GM21717 (cell line): ENCODE results near the gene SYTL3.

Experiments
- ATAC-seq: cut with Tn5 transposase; IDR thresholded peaks from one replicate; pipeline ENCODE4 v1.9.1; 2021; ENCODE audit warnings: mild to moderate bottlenecking, moderate library complexity; ENCODE audit not compliant: unreplicated experiment

SYTL3 gene

DNA sequence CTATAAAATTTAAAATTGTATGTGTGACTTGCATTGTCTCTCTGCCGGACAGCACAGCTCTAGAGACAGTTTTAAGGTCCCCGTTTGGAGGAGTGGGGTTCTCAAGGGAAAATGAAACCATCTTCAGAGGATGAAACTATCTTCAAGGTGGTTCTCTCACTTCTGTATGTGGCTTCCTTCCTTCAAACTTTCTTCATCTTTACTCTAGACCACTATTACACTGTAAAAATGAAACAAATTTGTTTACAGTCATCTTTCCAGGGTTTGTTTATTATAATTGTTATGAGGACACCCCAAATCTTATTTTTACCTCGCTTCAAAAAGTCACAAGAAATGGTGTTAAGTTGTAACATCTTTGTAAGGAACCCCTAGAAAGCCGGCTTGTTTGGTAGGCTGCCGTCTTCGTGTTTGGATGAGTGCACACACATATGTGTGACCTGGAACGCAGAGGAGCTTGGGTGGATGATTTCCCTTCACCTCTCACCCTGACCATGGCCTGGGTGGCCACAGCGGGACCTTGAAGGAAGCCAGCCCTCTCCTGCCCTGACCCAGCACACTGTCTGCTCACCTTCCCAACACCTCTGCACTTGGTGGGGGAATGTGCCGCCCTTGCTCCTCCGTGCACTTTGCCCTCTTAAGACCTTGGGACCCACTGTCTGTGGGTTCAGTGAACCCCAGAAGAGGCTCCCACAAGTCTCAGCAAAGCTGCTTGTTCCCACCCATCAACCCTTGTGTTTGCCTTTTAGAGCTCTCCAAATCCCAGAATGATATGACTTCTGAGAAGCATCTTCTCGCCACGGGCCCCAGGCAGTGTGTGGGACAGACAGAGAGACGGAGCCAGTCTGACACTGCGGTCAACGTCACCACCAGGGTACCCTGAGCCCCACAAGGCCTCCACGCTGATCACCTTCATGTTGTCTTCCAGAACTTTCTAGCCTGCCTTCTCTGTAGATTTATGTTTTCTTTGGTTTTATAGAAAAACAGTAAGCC, 67.8 kb downstream of the SYTL3 start:
- peak; percentile 51 for ATAC-seq

DNA sequence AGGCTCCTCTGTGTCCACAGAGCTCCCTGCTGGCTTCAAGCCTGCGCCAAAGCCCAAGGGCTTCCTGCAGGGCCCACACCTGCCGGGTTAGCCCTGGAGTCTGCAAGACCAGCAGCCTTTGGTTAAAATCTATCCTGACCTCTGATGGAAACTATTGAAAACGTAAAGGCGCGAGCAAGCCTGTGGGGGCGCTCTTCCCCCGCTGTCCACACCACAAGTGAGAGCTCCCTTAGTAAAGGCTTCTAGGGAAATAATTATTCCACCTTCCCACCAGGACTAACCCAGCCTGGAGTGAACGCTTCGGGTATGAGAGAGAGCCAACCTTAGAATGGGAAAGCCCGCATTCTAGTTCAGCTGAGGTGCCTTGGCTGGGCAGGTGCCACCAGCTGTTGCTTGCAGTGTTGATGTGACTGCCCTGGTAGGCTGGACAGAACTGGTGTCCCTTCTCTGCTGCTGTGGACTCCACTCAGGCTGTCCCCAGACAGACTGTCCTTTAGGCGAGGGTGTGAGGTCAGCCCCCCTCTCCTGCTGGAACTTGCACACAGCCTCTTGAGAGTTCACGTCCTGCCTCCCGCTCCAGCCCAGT, 68.7 kb downstream of the SYTL3 start:
- ATAC-seq: no peak

DNA sequence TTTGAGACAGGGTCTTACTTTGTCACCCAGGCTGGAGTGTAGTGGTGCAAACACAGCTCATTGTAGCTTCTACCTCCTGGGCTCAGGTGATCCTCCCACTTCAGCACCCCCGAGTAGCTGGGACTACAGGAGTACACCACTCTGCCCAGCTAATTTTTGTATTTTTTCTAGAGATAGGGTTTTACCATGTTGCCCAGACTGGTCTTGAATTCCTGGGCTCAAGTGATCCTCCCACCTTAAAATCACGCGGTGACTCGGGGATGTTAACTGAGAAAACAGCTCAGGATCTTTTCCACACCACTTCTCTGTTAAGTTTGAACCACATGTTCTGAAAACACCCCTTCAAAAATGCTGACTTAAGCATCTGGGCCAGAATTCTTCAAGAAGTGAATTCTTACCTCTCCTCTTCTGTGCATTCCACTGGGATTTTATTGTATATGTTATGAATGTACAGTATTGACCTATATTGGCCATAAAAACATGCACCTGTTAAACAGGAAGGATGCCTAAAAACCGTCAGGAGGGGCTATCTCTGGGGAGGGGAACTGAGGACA, 72.4 kb downstream of the SYTL3 start:
- ATAC-seq: no peak

DNA sequence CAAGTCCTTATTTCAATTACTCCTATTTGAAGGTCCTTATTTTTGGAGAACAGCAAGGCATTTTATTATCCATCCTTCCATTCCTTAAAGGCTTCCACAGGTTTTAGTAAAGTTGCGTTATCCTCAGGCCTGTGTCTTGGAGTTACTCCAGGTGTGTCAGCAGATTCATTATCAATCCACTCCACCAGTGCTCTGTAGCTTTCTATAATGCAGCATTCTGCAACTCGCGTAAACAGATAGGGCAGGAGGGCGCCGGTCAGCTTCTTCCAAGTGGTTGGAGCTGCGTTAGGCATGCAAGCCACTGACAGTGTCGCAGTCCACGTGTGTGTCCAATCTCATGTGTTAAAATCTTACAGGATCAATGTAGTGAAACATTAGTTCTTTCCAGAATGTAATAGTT, 75.8 kb downstream of the SYTL3 start:
- no peak for ATAC-seq

DNA sequence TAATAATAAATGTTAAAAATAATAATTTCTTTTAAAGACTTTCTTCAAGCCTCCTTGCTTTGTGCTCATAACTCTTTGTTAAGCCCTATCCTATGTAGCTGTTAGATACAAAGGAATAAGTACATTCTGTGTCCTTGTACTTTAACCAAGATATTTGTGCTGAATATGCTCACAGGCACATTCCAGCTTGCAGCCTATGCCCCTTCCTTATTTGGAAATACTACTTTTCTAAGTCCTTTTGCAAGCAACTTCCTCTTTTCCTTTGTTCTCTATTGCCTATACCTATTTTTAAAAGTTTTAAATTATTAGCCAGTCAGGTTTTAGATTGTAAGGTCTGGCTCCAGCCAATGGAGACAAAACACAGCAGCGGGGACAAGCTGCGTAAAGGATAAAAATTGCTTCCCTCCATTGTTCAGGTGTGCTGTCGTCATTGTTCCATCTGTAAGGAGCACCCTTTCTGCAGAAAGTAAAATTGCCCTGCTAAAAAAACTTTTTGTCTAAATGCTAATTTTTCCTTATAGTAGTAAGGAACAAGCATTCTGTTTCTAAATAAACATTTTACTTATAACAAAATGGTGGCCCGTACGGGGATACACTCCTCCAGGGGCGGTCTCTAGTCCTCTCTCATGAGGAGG, 80.2 kb downstream of the SYTL3 start:
- no peak for ATAC-seq

DNA sequence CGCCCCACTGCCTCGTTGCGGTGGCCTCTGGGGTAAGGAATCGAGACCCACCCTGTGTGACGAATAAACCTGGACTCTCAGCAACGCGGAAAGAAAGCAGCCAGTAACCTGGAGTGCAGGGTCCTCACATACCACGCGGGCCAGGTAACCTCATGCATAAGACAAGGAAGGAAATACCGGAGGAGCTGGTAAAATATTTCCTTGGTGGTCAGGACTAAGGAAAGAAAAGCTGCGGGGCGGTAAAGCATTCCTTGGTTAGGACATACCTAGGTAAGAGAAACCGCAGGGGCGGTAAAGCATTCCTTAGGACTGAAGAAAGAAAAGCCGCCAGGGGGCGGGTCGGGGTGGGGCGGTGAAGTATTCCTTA, 80.7 kb downstream of the SYTL3 start:
- no peak for ATAC-seq

DNA sequence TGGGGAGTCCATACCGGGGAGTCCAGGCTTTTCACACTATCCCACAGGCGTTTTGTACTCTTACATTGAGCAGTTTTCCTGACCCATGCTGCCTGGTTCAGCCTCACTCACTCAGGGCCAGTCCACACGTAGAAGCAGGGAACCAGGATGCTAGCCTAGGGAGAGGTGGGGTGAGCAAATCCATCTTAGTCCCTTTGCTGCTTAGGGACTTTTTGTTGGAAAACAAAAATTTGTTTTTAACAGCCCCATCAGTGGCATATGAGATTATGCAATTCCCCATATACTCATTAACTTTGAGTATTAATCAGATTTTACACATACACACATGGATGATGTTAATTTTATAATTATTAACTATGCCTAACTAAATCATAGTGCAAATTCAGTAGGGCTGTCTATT, 85.2 kb downstream of the SYTL3 start:
- no peak for ATAC-seq

DNA sequence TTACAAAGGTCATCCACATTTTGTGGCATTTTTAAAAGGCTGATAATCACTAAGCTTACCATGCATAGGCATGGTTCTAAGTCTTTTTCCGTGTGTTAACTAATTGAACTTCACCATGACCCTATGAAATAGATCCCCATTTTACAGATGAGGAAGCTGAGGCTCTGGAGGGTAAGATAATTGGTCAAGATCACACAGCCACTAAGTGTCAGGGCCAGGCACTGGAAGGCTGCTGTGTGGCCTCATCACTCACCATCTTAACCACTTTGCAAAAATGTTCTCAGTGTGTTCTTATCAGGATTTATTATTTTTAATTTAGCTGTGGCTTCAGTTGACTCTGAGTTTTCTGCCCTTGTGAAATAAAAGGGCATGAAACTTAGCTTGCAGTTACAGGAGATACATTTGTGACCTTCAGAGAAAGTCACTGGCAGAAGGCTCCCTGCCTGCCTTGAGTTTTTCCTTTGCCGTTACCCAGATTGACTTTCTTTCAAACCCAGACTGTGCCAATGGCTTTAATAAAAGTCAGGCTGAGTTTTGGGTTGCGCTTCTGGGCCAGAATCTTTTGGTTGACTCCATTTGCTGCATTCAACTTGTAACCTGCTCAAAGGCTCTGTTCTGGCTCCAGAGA, 87.3 kb downstream of the SYTL3 start:
- ATAC-seq: no peak

DNA sequence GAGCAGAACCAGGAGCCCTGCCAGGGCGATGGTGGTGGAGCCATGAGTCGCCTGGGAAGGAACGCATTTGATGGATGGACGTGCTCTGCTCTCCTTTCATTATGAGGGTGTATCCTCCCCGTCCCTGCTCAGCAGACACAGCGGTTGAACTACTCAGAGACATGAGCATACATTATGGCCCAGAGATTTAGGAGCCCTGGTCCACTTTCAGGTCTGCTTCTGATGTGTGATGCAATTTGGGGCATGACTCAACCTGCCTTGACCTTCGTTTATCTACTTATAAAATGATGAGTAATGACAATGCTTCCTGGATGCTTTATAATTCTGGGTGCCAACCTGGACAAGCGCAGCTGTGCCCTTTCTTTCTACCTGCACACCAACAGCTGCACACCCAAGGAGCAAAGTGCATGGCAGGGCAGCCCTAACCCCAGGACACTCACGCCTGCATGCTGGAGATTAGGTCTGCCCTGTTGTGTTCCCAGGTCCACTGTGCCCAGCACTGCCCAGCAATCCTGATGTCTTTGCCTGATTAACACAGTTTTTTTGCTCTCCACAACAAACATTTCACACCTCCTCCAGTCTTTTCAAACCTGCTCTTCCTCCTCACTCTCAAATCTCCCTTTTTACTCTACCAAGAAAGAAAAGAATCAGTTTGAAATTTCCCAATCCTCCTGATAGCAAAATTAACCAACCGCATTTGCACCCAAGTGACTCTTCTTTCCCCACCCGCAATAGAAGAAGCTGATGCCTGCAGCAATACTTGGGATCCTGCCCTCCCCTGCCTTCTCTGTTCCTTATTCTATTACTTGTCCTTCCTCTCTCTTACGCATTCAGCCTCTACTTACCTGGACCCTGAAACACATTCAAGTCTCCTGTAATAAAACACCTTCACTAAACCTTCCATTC, 88.1 kb downstream of the SYTL3 start:
- ATAC-seq: no peak

DNA sequence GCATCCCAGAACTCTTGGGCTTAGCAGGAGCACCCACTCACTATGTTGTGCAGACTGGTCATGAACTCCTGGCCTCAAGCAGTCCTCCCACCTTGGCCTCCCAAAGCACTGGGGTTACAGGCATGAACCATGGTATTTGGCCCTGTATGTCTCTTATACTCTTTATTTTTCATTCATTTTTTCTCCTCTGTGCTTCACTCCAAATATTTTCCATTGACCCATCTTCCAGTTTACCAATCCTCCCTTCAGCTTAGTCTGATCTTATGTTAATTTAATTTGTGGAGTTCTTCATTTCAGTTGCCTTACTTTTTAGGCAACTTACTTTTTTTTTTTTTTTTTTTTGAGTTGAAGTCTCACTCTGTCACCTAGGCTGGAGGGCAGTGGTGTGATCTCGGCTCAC, 89.8 kb downstream of the SYTL3 start:
- no peak for ATAC-seq

DNA sequence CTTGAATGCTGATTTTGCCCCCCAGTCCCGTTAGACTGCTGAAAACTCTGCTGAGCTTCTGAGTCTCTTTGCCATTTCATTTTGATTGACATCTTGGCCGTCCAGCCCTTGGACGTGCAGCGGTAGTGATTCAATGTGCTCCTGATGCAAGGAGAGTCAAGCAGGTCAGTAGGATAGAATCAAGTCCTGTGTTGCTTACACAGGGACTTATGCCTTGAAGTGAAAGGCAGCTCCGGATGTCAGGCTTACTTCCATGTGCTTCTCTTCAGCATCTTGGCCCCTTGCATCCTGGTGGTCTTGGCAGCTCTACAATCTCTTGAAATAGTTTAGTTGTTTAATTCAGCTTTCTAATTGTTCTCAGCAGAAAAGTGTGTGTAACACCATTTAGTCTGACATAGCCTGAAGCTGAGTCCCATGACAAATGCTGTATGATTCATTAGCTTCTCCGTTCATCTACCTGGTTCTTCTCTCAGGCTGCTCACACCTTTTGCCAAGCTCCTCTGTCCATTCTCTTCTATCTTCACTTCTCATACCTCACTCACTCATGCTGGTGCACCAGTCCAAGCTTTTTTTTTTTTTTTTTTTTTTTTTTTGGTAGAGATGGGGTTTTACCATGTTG, 93.3 kb downstream of the SYTL3 start:
- ATAC-seq: no peak

DNA sequence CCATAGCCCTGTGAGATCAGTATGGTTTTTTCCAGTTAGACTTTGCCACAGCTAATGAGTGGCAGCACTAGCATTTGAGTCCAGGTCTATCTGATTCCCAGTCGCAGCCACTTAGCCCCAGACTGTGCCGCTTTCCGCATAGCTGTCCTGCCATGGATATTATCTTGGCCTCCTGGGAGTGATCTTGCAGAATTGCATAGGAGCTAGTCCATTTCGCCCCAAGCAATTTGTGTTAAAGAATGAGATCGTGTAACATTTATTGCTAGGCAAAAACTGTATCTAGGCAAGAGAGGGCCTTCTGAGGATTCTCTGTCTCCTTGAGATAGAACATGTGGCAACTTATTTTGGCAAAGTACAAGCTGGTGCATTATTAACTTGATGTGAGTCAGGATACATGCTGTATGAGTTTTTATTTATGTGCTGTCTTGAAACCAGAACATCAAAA, 95.2 kb downstream of the SYTL3 start:
- ATAC-seq: no peak

DNA sequence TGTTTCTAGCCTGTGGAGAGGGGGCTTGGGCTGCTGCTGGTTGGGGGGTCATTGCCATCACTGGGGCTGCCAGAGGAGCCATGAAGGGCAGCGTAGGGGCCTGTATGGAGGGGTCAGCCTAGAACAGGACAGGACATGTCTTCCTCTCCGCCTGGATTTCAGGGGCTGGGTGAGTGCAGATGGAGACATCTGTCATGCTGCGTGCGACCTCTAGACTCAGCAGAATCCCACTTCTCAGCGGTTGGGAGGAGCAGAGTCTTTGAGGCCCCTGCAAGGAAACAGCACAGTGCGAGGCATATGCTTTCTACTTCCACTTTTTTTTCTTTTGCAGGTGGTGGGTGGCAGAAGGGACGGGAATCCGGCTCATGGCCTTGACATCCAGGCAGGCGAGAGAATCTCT, 101.4 kb downstream of the SYTL3 start:
- ATAC-seq: no peak

DNA sequence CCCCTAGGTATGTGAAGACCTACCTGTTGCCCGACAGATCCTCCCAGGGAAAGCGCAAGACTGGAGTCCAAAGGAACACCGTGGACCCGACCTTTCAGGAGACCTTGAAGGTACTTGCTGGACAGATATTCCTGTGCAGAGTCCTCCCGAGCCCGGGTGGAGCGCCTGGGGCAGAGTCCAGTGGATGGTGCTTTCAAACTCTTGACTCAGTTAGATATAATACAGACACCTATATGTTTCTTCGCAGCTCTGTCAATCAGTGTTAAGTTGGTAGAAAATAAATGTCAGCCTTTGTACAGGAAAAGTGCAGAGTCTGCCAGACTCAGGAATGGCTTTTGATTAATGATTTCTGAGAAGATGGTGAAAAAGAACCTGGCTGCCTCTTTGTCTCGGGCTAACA, 102.1 kb downstream of the SYTL3 start:
- no peak for ATAC-seq

DNA sequence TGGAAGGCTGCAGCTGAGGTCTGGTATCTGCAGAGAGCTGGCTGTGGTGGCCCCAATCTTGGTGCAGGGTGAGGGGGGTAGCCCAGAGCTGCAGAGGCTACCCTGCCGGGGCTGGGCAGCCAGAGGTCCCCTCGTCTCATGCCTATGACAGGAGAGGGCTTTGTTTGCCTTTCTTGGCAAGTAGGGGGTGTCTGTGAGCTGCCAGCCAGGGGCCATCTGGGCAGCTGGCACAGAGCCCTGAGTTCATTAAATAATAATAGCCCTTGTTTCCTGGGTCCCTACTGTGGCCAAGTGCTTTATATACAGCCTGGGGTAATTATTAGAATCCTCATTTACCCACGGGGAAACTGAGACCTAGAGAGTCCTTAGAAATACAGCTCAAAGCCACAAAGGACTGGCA, 102.8 kb downstream of the SYTL3 start:
- ATAC-seq: no peak

DNA sequence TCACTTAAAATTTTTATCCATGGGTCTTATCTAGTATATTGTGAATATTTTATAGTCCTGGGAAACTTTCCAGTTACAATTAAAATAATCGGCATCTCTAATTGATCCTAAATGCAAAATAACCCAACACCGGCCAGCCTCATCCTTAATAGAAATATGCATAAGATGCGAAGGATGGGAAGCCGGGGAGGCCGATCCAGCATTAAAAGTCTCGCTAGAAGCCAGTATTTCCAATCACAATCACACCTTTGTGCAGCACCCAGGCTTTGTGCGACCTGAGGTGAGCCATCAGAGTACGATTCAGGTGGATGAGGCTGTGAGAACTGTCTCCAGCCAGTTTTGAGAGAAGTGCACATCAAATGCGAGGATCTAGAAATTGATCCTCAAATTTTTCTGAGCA, 104.0 kb downstream of the SYTL3 start:
- ATAC-seq: no peak

DNA sequence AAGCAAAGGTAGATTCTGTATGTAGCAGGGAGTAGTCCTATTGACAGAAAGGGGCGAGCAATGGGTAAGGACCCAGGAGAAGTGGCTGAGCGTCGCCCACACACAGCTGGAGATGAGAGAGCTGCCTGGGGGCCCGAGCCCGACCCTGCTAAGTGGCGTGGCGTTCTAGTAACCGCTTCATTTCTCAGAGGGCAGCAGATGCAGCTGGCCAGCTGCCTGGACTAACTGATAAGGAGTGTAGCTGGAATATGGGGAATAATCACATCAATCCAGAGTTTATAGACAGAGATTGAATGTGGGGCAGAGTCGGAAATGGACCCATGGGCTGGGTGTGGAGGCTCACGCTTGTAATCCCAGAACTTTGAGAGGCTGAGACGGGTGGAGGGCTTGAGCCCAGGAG, 104.9 kb downstream of the SYTL3 start:
- no peak for ATAC-seq

DNA sequence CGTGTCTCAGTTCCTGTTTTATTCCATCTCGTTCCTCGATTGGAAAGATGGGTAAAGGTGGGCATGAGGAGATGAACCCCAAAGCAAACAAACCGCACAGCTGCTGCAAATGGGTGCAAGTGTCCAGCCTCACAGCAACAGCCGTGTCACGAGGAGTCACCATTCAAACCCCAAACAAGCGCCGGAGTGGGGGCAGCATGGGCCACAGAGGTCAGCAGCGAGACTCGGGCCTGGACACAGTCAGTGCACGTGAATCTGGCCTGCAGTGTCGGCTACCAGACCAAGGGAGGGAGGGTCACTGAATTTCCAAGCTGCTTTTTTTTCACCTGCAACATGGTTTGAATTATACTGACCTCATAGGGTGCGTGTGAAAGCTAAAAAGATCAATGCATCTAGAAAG, 105.8 kb downstream of the SYTL3 start:
- no peak for ATAC-seq

DNA sequence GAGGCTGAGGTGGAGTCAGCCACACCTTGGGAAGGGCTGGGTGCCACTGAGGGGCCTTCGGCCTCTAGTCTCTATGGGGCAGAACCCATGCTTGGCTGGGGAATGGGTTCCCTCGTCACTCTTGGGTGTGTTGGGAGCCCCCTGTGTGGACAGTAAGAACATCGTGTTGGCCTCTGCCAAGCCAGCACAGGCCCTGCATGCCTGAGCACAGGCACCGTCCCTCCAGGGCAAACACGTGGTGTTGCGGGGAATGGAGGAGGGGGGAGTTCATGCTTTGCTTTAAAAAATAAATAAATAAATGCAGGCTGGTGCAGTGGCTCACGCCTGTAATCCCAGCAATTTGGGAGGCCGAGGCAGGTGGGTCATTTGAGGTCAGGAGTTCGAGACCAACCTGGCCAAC, 106.3 kb downstream of the SYTL3 start:
- no peak for ATAC-seq
